HL-60 (cell line): ENCODE measurements around the gene ABCB4.

Experiments
- GABPA ChIP-seq: IDR thresholded peaks from 2 replicates; pipeline ENCODE4 v1.6.1; 2012; ENCODE audit warnings: low read depth
- POLR2AphosphoS5 ChIP-seq: IDR thresholded peaks from 2 replicates; pipeline ENCODE4 v1.6.1; 2012; ENCODE audit warnings: low read depth
- TF ChIP-seq, protein P1 (sequence below): IDR thresholded peaks from one replicate; pipeline ENCODE4 v1.5.1; 2011; ENCODE audit warnings: low read length, control low read depth, inconsistent platforms; ENCODE audit not compliant: insufficient read depth

DNA sequence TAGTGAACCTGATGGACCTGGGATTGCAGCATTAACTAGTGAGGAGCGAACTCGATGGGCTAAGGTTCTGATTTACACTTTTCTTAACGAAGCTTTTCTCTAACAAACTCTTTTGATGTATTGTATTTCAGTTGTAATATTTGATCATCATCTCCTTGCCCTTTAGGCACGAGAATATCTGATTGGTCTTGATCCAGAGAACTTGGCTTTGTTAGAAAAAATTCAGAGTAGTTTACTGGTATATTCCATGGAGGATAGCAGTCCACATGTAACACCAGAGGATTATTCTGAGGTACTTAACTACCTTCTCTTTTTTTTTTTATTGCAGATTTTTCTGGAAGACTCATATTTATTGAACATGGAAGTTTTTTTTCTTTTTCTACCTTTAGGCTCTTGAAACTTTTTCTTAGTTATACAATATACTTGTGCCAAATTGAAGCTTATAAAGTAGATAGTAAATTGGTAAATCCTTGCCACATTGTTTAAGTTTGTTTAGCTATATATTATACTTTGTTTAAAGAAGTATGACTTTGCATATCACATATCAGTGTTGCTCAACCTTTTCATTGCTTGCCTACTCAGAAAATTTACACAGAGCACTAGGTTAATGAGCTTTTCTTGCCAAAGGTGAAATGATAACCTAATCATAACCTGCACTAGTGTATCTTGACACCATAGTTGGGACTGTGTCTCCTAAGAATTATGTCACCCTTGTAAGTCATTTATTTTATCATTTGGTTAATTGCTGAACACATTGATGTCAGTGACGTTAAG lies 99.6 kb downstream of the ABCB4 start:
- TF ChIP-seq, protein P1, sequence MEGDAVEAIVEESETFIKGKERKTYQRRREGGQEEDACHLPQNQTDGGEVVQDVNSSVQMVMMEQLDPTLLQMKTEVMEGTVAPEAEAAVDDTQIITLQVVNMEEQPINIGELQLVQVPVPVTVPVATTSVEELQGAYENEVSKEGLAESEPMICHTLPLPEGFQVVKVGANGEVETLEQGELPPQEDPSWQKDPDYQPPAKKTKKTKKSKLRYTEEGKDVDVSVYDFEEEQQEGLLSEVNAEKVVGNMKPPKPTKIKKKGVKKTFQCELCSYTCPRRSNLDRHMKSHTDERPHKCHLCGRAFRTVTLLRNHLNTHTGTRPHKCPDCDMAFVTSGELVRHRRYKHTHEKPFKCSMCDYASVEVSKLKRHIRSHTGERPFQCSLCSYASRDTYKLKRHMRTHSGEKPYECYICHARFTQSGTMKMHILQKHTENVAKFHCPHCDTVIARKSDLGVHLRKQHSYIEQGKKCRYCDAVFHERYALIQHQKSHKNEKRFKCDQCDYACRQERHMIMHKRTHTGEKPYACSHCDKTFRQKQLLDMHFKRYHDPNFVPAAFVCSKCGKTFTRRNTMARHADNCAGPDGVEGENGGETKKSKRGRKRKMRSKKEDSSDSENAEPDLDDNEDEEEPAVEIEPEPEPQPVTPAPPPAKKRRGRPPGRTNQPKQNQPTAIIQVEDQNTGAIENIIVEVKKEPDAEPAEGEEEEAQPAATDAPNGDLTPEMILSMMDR = no peak
- TF ChIP-seq POLR2AphosphoS5 (no peak), GABPA (no peak)
